Suprapubic skin (tissue), 4 donors: Measurements from ENCODE around the gene RBM33. TPM values are rescaled to one million over a fixed set of nuclear protein-coding genes. Genes with fewer than 3 reads are reported as not detected.

Experiments used
- DNase-seq, 2 donors: peaks; one replicate each; pipeline ENCODE4 v3.0.0-alpha.2; 2019; ENCODE audit warnings: low spot score in 2 of 2
- H3K27ac ChIP-seq: fragments of 200-600 bp; sonication (generic); one replicate; pipeline ENCODE4 v1.5.1; 2019
- H3K27me3 ChIP-seq: fragments of 200-600 bp; sonication (generic); one replicate; pipeline ENCODE4 v1.5.1; 2019
- H3K36me3 ChIP-seq: fragments of 200-600 bp; sonication (generic); one replicate; pipeline ENCODE4 v1.5.1; 2019
- H3K4me1 ChIP-seq: fragments of 200-600 bp; sonication (generic); one replicate; pipeline ENCODE4 v1.5.1; 2019
- H3K4me3 ChIP-seq: fragments of 200-600 bp; sonication (generic); one replicate; pipeline ENCODE4 v1.5.1; 2019; ENCODE audit warnings: mild to moderate bottlenecking
- H3K9me3 ChIP-seq: fragments of 200-600 bp; sonication (generic); one replicate; pipeline ENCODE4 v1.5.1; 2019
- EP300 ChIP-seq: sonication (generic); formaldehyde crosslinking; IDR thresholded peaks from one replicate; pipeline ENCODE4 v1.6.1; 2017; ENCODE audit warnings: antibody characterized with exemption
- POLR2A ChIP-seq, 2 donors: fragments of 450-650 bp; IDR thresholded peaks; one replicate each; pipeline ENCODE4 v1.6.1; 2017; ENCODE audit warnings: antibody characterized with exemption in 2 of 2, mild to moderate bottlenecking in 2 of 2, moderate library complexity in 2 of 2
- POLR2AphosphoS5 ChIP-seq, 3 donors: sonication (generic); formaldehyde crosslinking; IDR thresholded peaks; one replicate each; pipeline ENCODE4 v1.6.1; 2017; ENCODE audit warnings: antibody characterized with exemption in 3 of 3
- whole genome bisulfite sequencing: methylation state at CpG from one replicate; pipeline ENCODE4 v1.1.5; 2018; 5-methylcytosine and 5-hydroxymethylcytosine counted together
- total RNA-seq, 4 donors: library from RNA; depleted of rRNA; stranded (reverse); fragments of >200 nt; gene quantifications; one replicate each; pipeline ENCODE4 v1.1.0, GENCODE V29; 2016
- TF ChIP-seq, protein P1 (sequence below), 2 donors: fragments of 200-600 bp in 1 of 2; fragments of 450-650 bp in 1 of 2; sonication (generic) in 1 of 2; IDR thresholded peaks; one replicate each; pipeline ENCODE4 v1.5.1; 2016 to 2019; ENCODE audit warnings: antibody characterized with exemption in 2 of 2, mild to moderate bottlenecking in 1 of 2, moderate library complexity in 1 of 2

RBM33 gene
- total RNA-seq, 4 donors from 2014 or later, result 37.4 to 121 (median 58.2) TPM

- 88% methylated on average over 6 of the region's 6 CpGs for WGBS
- peaks cover 19% of the 10 kb centered on the region for H3K9me3 ChIP-seq
- no peaks in the 10 kb centered on the region for H3K27me3 ChIP-seq
- no peak for DNase-seq
- H3K27ac ChIP-seq, result no peak overlapping the region
- H3K36me3 ChIP-seq, result peaks cover 15% of the 10 kb centered on the region
- TF ChIP-seq EP300 (no peak), POLR2AphosphoS5 (IDR thresholded peaks at IDR 0.05) (no peak), POLR2A (IDR thresholded peaks at IDR 0.05) (no peak)
- TF ChIP-seq, protein P1, sequence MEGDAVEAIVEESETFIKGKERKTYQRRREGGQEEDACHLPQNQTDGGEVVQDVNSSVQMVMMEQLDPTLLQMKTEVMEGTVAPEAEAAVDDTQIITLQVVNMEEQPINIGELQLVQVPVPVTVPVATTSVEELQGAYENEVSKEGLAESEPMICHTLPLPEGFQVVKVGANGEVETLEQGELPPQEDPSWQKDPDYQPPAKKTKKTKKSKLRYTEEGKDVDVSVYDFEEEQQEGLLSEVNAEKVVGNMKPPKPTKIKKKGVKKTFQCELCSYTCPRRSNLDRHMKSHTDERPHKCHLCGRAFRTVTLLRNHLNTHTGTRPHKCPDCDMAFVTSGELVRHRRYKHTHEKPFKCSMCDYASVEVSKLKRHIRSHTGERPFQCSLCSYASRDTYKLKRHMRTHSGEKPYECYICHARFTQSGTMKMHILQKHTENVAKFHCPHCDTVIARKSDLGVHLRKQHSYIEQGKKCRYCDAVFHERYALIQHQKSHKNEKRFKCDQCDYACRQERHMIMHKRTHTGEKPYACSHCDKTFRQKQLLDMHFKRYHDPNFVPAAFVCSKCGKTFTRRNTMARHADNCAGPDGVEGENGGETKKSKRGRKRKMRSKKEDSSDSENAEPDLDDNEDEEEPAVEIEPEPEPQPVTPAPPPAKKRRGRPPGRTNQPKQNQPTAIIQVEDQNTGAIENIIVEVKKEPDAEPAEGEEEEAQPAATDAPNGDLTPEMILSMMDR (IDR thresholded peaks at IDR 0.05), result no peak
- H3K4me1 ChIP-seq, result peaks cover 24% of the 10 kb centered on the region
- H3K4me3 ChIP-seq, result no peak overlapping the region
Observed at GRCh38 chr7:155652156-155653114, 8.0 kb downstream of the RBM33 start.

DNA sequence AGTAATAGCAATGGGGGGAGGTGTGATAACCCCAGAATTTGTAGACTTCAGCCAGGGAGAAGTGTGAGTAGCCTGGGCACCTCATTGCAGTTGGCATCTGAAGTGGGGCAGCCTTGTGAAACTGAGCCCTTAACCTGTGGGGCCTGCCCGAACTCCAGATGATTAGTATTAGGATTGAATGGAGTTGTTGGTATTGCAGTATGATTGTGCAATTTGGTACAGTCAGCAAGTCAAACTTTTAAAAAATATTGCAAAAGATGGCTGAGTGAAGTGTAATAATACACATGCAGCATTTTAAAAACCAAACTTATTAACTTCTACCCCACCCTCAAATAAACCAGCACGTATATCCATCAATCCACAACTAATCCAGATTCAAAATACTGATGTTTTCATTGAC, 9.3 kb downstream of the RBM33 start:
- WGBS, result 68% methylated on average over 2 of the region's 2 CpGs
- H3K27me3 ChIP-seq, result no peaks in the 10 kb centered on the region
- H3K4me1 ChIP-seq, result peaks cover 24% of the 10 kb centered on the region
- H3K36me3 ChIP-seq, result peaks cover 4% of the 10 kb centered on the region
- no peak overlapping the region for H3K27ac ChIP-seq
- peaks cover 11% of the 10 kb centered on the region for H3K9me3 ChIP-seq
- no peak overlapping the region for H3K4me3 ChIP-seq
- TF ChIP-seq EP300 (no peak), POLR2A (IDR thresholded peaks at IDR 0.05) (no peak), POLR2AphosphoS5 (IDR thresholded peaks at IDR 0.05) (no peak)
- TF ChIP-seq, protein P1 (IDR thresholded peaks at IDR 0.05), result no peak
- no peak for DNase-seq

GRCh38 chr7:155656891-155657290, 12.4 kb downstream of the RBM33 start:
- peaks cover 24% of the 10 kb centered on the region for H3K4me1 ChIP-seq
- no peaks in the 10 kb centered on the region for H3K36me3 ChIP-seq
- TF ChIP-seq POLR2AphosphoS5 (IDR thresholded peaks at IDR 0.05) (no peak), EP300 (no peak), POLR2A (IDR thresholded peaks at IDR 0.05) (no peak)
- TF ChIP-seq, protein P1 (IDR thresholded peaks at IDR 0.05), result no peak
- H3K27ac ChIP-seq, result no peak overlapping the region
- peaks cover 3% of the 10 kb centered on the region for H3K9me3 ChIP-seq
- DNase-seq, result no peak
- H3K4me3 ChIP-seq, result no peak overlapping the region
- H3K27me3 ChIP-seq, result no peaks in the 10 kb centered on the region
- 59% methylated on average over 7 of the region's 7 CpGs for WGBS

- Histone ChIP-seq H3K27me3 (no peaks in the 10 kb centered on the region), H3K36me3 (no peaks in the 10 kb centered on the region), H3K4me1 (peaks cover 16% of the 10 kb centered on the region), H3K4me3 (no peak overlapping the region), H3K9me3 (peaks cover 3% of the 10 kb centered on the region), H3K27ac (no peak overlapping the region)
- WGBS, result 91% methylated on average over 5 of the region's 5 CpGs
- no peak for DNase-seq
- TF ChIP-seq EP300, result no peak
- TF ChIP-seq, protein P1 (IDR thresholded peaks at IDR 0.05), result no peak
- TF ChIP-seq POLR2A (IDR thresholded peaks at IDR 0.05), result no peak
- TF ChIP-seq POLR2AphosphoS5 (IDR thresholded peaks at IDR 0.05), result no peak
Observed at GRCh38 chr7:155660059-155660757, 15.7 kb downstream of the RBM33 start.

DNA sequence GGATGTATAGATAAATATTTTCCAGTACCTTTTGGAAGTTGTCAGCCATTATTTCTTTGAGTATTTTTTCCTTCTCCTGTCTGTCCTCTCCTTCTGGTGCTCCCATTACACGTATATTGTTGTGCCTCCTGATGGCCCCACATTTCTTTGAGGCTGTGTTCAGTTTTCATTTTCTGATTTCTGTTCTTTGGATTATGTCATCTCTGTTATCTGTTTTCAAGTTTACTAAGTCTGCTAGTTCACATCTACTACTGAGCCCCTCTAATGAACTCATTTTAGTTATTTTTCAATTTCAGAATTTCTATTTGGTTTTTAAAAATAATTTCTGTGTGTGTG, 16.3 kb downstream of the RBM33 start:
- H3K36me3 ChIP-seq, result no peaks in the 10 kb centered on the region
- no peak overlapping the region for H3K27ac ChIP-seq
- H3K27me3 ChIP-seq, result no peaks in the 10 kb centered on the region
- DNase-seq, result no peak
- no peak overlapping the region for H3K4me3 ChIP-seq
- TF ChIP-seq POLR2A (IDR thresholded peaks at IDR 0.05) (no peak), POLR2AphosphoS5 (IDR thresholded peaks at IDR 0.05) (no peak), EP300 (no peak)
- TF ChIP-seq, protein P1 (IDR thresholded peaks at IDR 0.05), result no peak
- 90% methylated on average over 1 of the region's 1 CpG for WGBS
- peaks cover 3% of the 10 kb centered on the region for H3K9me3 ChIP-seq
- H3K4me1 ChIP-seq, result peaks cover 17% of the 10 kb centered on the region
